DOHH2 (cell line): Measurements from ENCODE around the gene CIAPIN1.

Experiments
- CTCF ChIP-seq: fragments of 200-600 bp; sonication (generic); IDR thresholded peaks from one replicate; pipeline ENCODE4 v1.5.1; 2014; ENCODE audit warnings: antibody characterized with exemption, mild to moderate bottlenecking, low read depth, low read length; ENCODE audit not compliant: poor library complexity, severe bottlenecking
- EZH2phosphoT487 ChIP-seq: fragments of 200-600 bp; sonication (generic); IDR thresholded peaks from 2 replicates; pipeline ENCODE4 v1.6.1; 2017; ENCODE audit warnings: borderline replicate concordance, mild to moderate bottlenecking, antibody characterized with exemption, low read length, moderate library complexity, mixed read lengths

GRCh38 chr16:57474671-57475661 is 27.8 kb upstream of the CIAPIN1 start:
- TF ChIP-seq CTCF (no peak), EZH2phosphoT487 (no peak)
